BJ (cell line): ENCODE measurements around the gene GPX5. TPM values are rescaled to one million over a fixed set of nuclear protein-coding genes. Genes with fewer than 3 reads are reported as not detected.

Experiments
- CTCF ChIA-PET: fragments of 350-600 bp; formaldehyde crosslinking; extraction: SDS; loops from one replicate; lab custom pipeline; 2021; ENCODE audit warnings: antibody characterized with exemption, inconsistent platforms; lab: Yijun Ruan, JAX
- POLR2A ChIA-PET: fragments of 300-600 bp; sonication (Branson Sonifier 250); formaldehyde crosslinking; extraction: SDS; loops from one replicate; lab custom pipeline; 2021; ENCODE audit warnings: antibody characterized with exemption; lab: Charles Lee
- DNase-seq: peaks from one replicate; pipeline ENCODE4 v3.0.0-alpha.2; 2011; ENCODE audit warnings: low read depth
- H3K27me3 ChIP-seq: 2 replicates; pipeline ENCODE4 v1.6.0; 2011; ENCODE audit warnings: low read length; ENCODE audit not compliant: control insufficient read depth, insufficient read depth
- H3K36me3 ChIP-seq: 2 replicates; pipeline ENCODE4 v1.5.1; 2011; ENCODE audit warnings: low read length; ENCODE audit not compliant: control insufficient read depth, insufficient read depth
- H3K4me3 ChIP-seq: 2 replicates; pipeline ENCODE4 v1.5.1; 2011; ENCODE audit warnings: low read depth, mild to moderate bottlenecking, control low read depth, low read length
- CTCF ChIP-seq: IDR thresholded peaks from 2 replicates; pipeline ENCODE4 v1.5.1; 2011; ENCODE audit warnings: low read depth, mild to moderate bottlenecking, control low read depth, inconsistent platforms, low read length, moderate library complexity; ENCODE audit not compliant: insufficient read depth
- polyA plus RNA-seq: library from polyadenylated mRNA; depleted of rRNA; stranded (reverse); fragments of >200 nt; gene quantifications from 2 replicates; pipeline ENCODE4 v1.2.3, GENCODE V29; 2011

The GPX5 gene
- polyA plus RNA-seq, 1 experiment: not detected

GRCh38 chr6:28486988-28487742, 38.5 kb upstream of the GPX5 start:
- no peaks in the 10 kb centered on the region for H3K27me3 ChIP-seq
- CTCF ChIA-PET: no interaction called here
- no peak for DNase-seq
- POLR2A ChIA-PET: no interaction called here
- H3K4me3 ChIP-seq: no peak overlapping the region
- no peak for TF ChIP-seq CTCF
- no peaks in the 10 kb centered on the region for H3K36me3 ChIP-seq

- TF ChIP-seq CTCF: no peak
- no peaks in the 10 kb centered on the region for H3K36me3 ChIP-seq
- no peak for DNase-seq
- no peaks in the 10 kb centered on the region for H3K27me3 ChIP-seq
- CTCF ChIA-PET: interaction anchor here (2.0 kb wide), 1 partner anchor 10 kb away, joined by 6 read pairs; no protein-coding TSS in a partner anchor
- H3K4me3 ChIP-seq: peak overlapping the region; percentile 57
- POLR2A ChIA-PET: no interaction called here
Measured at GRCh38 chr6:28488916-28489365, 36.7 kb upstream of the GPX5 start.

GRCh38 chr6:28489366-28490204, 36.1 kb upstream of the GPX5 start:
- no peaks in the 10 kb centered on the region for H3K27me3 ChIP-seq
- no peak for DNase-seq
- ChIA-PET POLR2A (no interaction called here), CTCF (interaction anchor here (2.0 kb wide), 1 partner anchor 11 kb away, joined by 6 read pairs; no protein-coding TSS in a partner anchor)
- no peaks in the 10 kb centered on the region for H3K36me3 ChIP-seq
- peak overlapping the region; percentile 57 for H3K4me3 ChIP-seq
- no peak for TF ChIP-seq CTCF

GRCh38 chr6:28490205-28490890, 35.3 kb upstream of the GPX5 start:
- no peak for TF ChIP-seq CTCF
- no peak for DNase-seq
- CTCF ChIA-PET: no interaction called here
- POLR2A ChIA-PET: no interaction called here
- peak overlapping the region; percentile 57 for H3K4me3 ChIP-seq
- no peaks in the 10 kb centered on the region for H3K27me3 ChIP-seq
- no peaks in the 10 kb centered on the region for H3K36me3 ChIP-seq

GRCh38 chr6:28491984-28492317, 33.7 kb upstream of the GPX5 start:
- H3K36me3 ChIP-seq: no peaks in the 10 kb centered on the region
- no peak overlapping the region for H3K4me3 ChIP-seq
- TF ChIP-seq CTCF: no peak
- DNase-seq: no peak
- POLR2A ChIA-PET: no interaction called here
- CTCF ChIA-PET: no interaction called here
- no peaks in the 10 kb centered on the region for H3K27me3 ChIP-seq
